Neural cell (in vitro differentiated cells): ENCODE results near the gene BCAP29. TPM values are rescaled to one million over a fixed set of nuclear protein-coding genes. Genes with fewer than 3 reads are reported as not detected.

ENCODE experiments used
- H2AFZ ChIP-seq: fragments of 200-600, 300-800 bp; sonication (generic), shearing (Covaris generic); 2 replicates; pipeline ENCODE4 v1.6.0; 2014; ENCODE audit warnings: low read depth, mild to moderate bottlenecking, antibody characterized with exemption, low read length, moderate library complexity
- H3F3A ChIP-seq: fragments of 200-600 bp; shearing (Covaris generic); 2 replicates; pipeline ENCODE4 v1.6.1; 2016; ENCODE audit warnings: mild to moderate bottlenecking, moderate library complexity, mixed read lengths, antibody characterized with exemption, low read length; ENCODE audit not compliant: insufficient read depth, poor library complexity, severe bottlenecking
- H3K27ac ChIP-seq: fragments of 200-600, 300-800 bp; sonication (generic), shearing (Covaris generic); 2 replicates; pipeline ENCODE4 v1.5.1; 2014; ENCODE audit warnings: mild to moderate bottlenecking, low read length, moderate library complexity
- H3K27me3 ChIP-seq: fragments of 300-800, 200-600 bp; sonication (generic), shearing (Covaris generic); 2 replicates; pipeline ENCODE4 v1.6.0; 2014; ENCODE audit warnings: mild to moderate bottlenecking, low read depth, low read length, moderate library complexity; ENCODE audit not compliant: insufficient read depth
- H3K36me3 ChIP-seq: fragments of 300-800, 200-600 bp; sonication (generic), shearing (Covaris generic); 2 replicates; pipeline ENCODE4 v1.5.1; 2014; ENCODE audit warnings: mild to moderate bottlenecking, antibody characterized with exemption, low read length, moderate library complexity; ENCODE audit not compliant: insufficient read depth
- H3K4me2 ChIP-seq: fragments of 300-800, 200-600 bp; sonication (generic), shearing (Covaris generic); 2 replicates; pipeline ENCODE4 v1.6.0; 2014; ENCODE audit warnings: mild to moderate bottlenecking, low read length
- H3K4me3 ChIP-seq: fragments of 300-800, 200-600 bp; sonication (generic), shearing (Covaris generic); 2 replicates; pipeline ENCODE4 v1.5.1; 2014; ENCODE audit warnings: mild to moderate bottlenecking, low read length, moderate library complexity
- H3K79me2 ChIP-seq: fragments of 200-600 bp; shearing (Covaris generic); replicated peaks from 2 replicates; pipeline ENCODE4 v1.6.0; 2014; ENCODE audit warnings: mild to moderate bottlenecking, low read length, moderate library complexity; ENCODE audit not compliant: insufficient read depth
- H3K9ac ChIP-seq: fragments of 300-800, 200-600 bp; sonication (generic), shearing (Covaris generic); 2 replicates; pipeline ENCODE4 v1.6.1; 2016; ENCODE audit warnings: mild to moderate bottlenecking, low read length, mixed read lengths
- H3K9me2 ChIP-seq: fragments of 200-600 bp; shearing (Covaris generic); 2 replicates; pipeline ENCODE4 v1.6.1; 2016; ENCODE audit warnings: mild to moderate bottlenecking, low read length, mixed read lengths; ENCODE audit not compliant: insufficient read depth
- H3K9me3 ChIP-seq: fragments of 200-600, 300-800 bp; sonication (generic), shearing (Covaris generic); 2 replicates; pipeline ENCODE4 v1.6.1; 2016; ENCODE audit warnings: mild to moderate bottlenecking, mixed run types, low read length, moderate library complexity, mixed read lengths
- H4K20me1 ChIP-seq: fragments of 200-600 bp; shearing (Covaris generic); 2 replicates; pipeline ENCODE4 v1.6.1; 2016; ENCODE audit warnings: mild to moderate bottlenecking, mixed run types; ENCODE audit not compliant: insufficient read depth
- CTCF ChIP-seq: fragments of 450-650 bp; IDR thresholded peaks from 2 replicates; pipeline ENCODE4 v1.5.1; 2014; ENCODE audit warnings: antibody characterized with exemption, mild to moderate bottlenecking, moderate library complexity; ENCODE audit not compliant: poor library complexity, severe bottlenecking
- EP300 ChIP-seq: fragments of 450-650 bp; conservative IDR thresholded peaks from 2 replicates; pipeline ENCODE4 v1.6.1; 2014; ENCODE audit warnings: antibody characterized with exemption, mild to moderate bottlenecking, moderate library complexity; ENCODE audit not compliant: poor library complexity, severe bottlenecking
- EZH2 ChIP-seq: fragments of 200-600, 300-800 bp; shearing (Covaris generic), sonication (generic); IDR thresholded peaks from 2 replicates; pipeline ENCODE4 v1.6.1; 2014; ENCODE audit warnings: antibody characterized with exemption, low read length, borderline replicate concordance, mild to moderate bottlenecking; ENCODE audit not compliant: insufficient read depth, poor library complexity, severe bottlenecking
- MXI1 ChIP-seq: fragments of 450-650 bp; conservative IDR thresholded peaks from 2 replicates; pipeline ENCODE4 v1.6.1; 2014; ENCODE audit warnings: antibody characterized with exemption, mild to moderate bottlenecking; ENCODE audit not compliant: poor library complexity, severe bottlenecking
- POLR2AphosphoS5 ChIP-seq: IDR thresholded peaks from 2 replicates; pipeline ENCODE4 v1.6.1; 2012
- RAD21 ChIP-seq: fragments of 450-650 bp; conservative IDR thresholded peaks from 2 replicates; pipeline ENCODE4 v1.6.1; 2014; ENCODE audit warnings: antibody characterized with exemption, mild to moderate bottlenecking, moderate library complexity
- REST ChIP-seq: IDR thresholded peaks from 2 replicates; pipeline ENCODE4 v1.6.1; 2012; ENCODE audit warnings: borderline replicate concordance
- SMC3 ChIP-seq: fragments of 450-650 bp; conservative IDR thresholded peaks from 2 replicates; pipeline ENCODE4 v1.6.1; 2014; ENCODE audit warnings: antibody characterized with exemption, mild to moderate bottlenecking, moderate library complexity; ENCODE audit not compliant: poor library complexity
- TAF1 ChIP-seq: IDR thresholded peaks from 2 replicates; pipeline ENCODE4 v1.6.1; 2012; ENCODE audit warnings: low read depth
- polyA plus RNA-seq: library from polyadenylated mRNA; depleted of rRNA; stranded (reverse); fragments of >200 nt; gene quantifications from 2 replicates; pipeline ENCODE4 v1.2.3, GENCODE V29; 2014

Gene BCAP29
- polyA plus RNA-seq, 1 donor from 2014 or later: 51.5 TPM

- Histone ChIP-seq H3K9ac (no peak overlapping the region), H3K4me3 (no peak overlapping the region), H3K4me2 (no peak overlapping the region), H3K79me2 (no peaks in the 10 kb centered on the region), H2AFZ (no peak overlapping the region), H3K9me2 (no peaks in the 10 kb centered on the region), H3K27ac (no peak overlapping the region), H3K36me3 (no peaks in the 10 kb centered on the region), H3F3A (no peaks in the 10 kb centered on the region), H4K20me1 (no peaks in the 10 kb centered on the region), H3K27me3 (peaks cover 60% of the 10 kb centered on the region), H3K9me3 (no peaks in the 10 kb centered on the region)
- TF ChIP-seq EZH2: no peak
- TF ChIP-seq RAD21: no peak
Observed at GRCh38 chr7:107659666-107660065, 79.6 kb downstream of the BCAP29 start.

- Histone ChIP-seq H3K27ac (no peak within 1 kb of the TSS), H3K4me2 (peak within 1 kb of the TSS; percentile 60), H2AFZ (no peak within 1 kb of the TSS), H3K9ac (peak within 1 kb of the TSS; percentile 42), H3K79me2 (no peaks in the 10 kb centered on the region), H3K9me2 (no peaks in the 10 kb centered on the region), H4K20me1 (no peaks in the 10 kb centered on the region), H3F3A (no peaks in the 10 kb centered on the region), H3K9me3 (no peaks in the 10 kb centered on the region), H3K4me3 (peak within 1 kb of the TSS; percentile 86), H3K27me3 (peaks cover 60% of the 10 kb centered on the region), H3K36me3 (no peaks in the 10 kb centered on the region)
- TF ChIP-seq REST (peak; percentile 18), MXI1 (no peak), POLR2AphosphoS5 (no peak), EP300 (no peak), EZH2 (no peak), SMC3 (no peak)
Observed at GRCh38 chr7:107660381-107661080, 80.5 kb downstream of the BCAP29 start, which contains the start of gene SLC26A4. SLC26A4 (plus strand) TSS chr7:107660828; CDS start chr7:107661642, 814 bp downstream.

GRCh38 chr7:107661081-107661864 lies 81.2 kb downstream of the BCAP29 start:
- Histone ChIP-seq H3K27me3 (peaks cover 60% of the 10 kb centered on the region), H2AFZ (no peak overlapping the region), H3K9ac (peak overlapping the region; percentile 42)

More at GRCh38 chr7:107661081-107661864, 81.2 kb downstream of the BCAP29 start:
- Histone ChIP-seq H3K79me2 (no peaks in the 10 kb centered on the region), H3F3A (no peaks in the 10 kb centered on the region), H3K4me3 (peak overlapping the region; percentile 86), H4K20me1 (no peaks in the 10 kb centered on the region), H3K9me2 (no peaks in the 10 kb centered on the region), H3K4me2 (peak overlapping the region; percentile 60), H3K36me3 (no peaks in the 10 kb centered on the region), H3K9me3 (no peaks in the 10 kb centered on the region), H3K27ac (no peak overlapping the region)
- TF ChIP-seq TAF1 (no peak), EZH2 (no peak), REST (peak; percentile 1), CTCF (peak; percentile 52), MXI1 (peak; percentile 46), RAD21 (peak; percentile 46), EP300 (no peak), SMC3 (peak; percentile 48), POLR2AphosphoS5 (no peak)
